H9 (cell line): Measurements from ENCODE around the gene CRNKL1. TPM values are rescaled to one million over a fixed set of nuclear protein-coding genes. Genes with fewer than 3 reads are reported as not detected.

Source experiments
- DNase-seq: peaks from one replicate; pipeline ENCODE4 v3.0.0-alpha.2; 2017
- H2AFZ ChIP-seq: one replicate; pipeline ENCODE4 v1.6.1; 2013; ENCODE audit warnings: mild to moderate bottlenecking, low read length, control low read depth, moderate library complexity
- H2AK5ac ChIP-seq: 2 replicates; pipeline ENCODE4 v1.6.1; 2013; ENCODE audit warnings: low read length, control low read depth, mixed read lengths; ENCODE audit not compliant: insufficient read length
- H2BK120ac ChIP-seq: one replicate; pipeline ENCODE4 v1.6.1; 2013; ENCODE audit warnings: low read depth, mild to moderate bottlenecking, low read length, control low read depth, inconsistent platforms; ENCODE audit not compliant: poor library complexity, severe bottlenecking
- H2BK12ac ChIP-seq: 2 replicates; pipeline ENCODE4 v1.6.1; 2013; ENCODE audit warnings: low read length, control low read depth, mixed read lengths, low read depth; ENCODE audit not compliant: insufficient read length
- H2BK15ac ChIP-seq: 2 replicates; pipeline ENCODE4 v1.6.1; 2013; ENCODE audit warnings: low read depth, low read length, control low read depth
- H2BK20ac ChIP-seq: one replicate; pipeline ENCODE4 v1.6.1; 2013; ENCODE audit warnings: low read depth, mild to moderate bottlenecking, low read length, control low read depth, inconsistent platforms; ENCODE audit not compliant: poor library complexity, severe bottlenecking
- H2BK5ac ChIP-seq: 2 replicates; pipeline ENCODE4 v1.6.1; 2013; ENCODE audit warnings: low read length, control low read depth, mixed read lengths; ENCODE audit not compliant: insufficient read length
- H3K14ac ChIP-seq: 2 replicates; pipeline ENCODE4 v1.6.1; 2013; ENCODE audit warnings: low read length, control low read depth; ENCODE audit not compliant: insufficient read depth
- H3K18ac ChIP-seq: 2 replicates; pipeline ENCODE4 v1.6.1; 2013; ENCODE audit warnings: low read depth, mild to moderate bottlenecking, mixed read lengths, low read length, control low read depth; ENCODE audit not compliant: insufficient read length
- H3K23ac ChIP-seq: 2 replicates; pipeline ENCODE4 v1.6.1; 2013; ENCODE audit warnings: low read length, control low read depth, mixed read lengths, low read depth; ENCODE audit not compliant: insufficient read length
- H3K23me2 ChIP-seq: 2 replicates; pipeline ENCODE4 v1.6.1; 2013; ENCODE audit warnings: low read depth, mild to moderate bottlenecking, mixed read lengths, low read length, control low read depth; ENCODE audit not compliant: insufficient read length, poor library complexity, severe bottlenecking
- H3K27ac ChIP-seq: 2 replicates; pipeline ENCODE4 v1.5.1; 2013; ENCODE audit warnings: low read length, control low read depth, mixed read lengths, low read depth; ENCODE audit not compliant: insufficient read length
- H3K27me3 ChIP-seq: 2 replicates; pipeline ENCODE4 v1.6.1; 2013; ENCODE audit warnings: low read length, control low read depth, inconsistent platforms; ENCODE audit not compliant: insufficient read depth
- H3K4ac ChIP-seq: 2 replicates; pipeline ENCODE4 v1.6.1; 2013; ENCODE audit warnings: low read depth, mild to moderate bottlenecking, control low read depth, inconsistent platforms, low read length, moderate library complexity
- H3K4me1 ChIP-seq: 2 replicates; pipeline ENCODE4 v1.6.1; 2013; ENCODE audit warnings: low read length, control low read depth, inconsistent platforms; ENCODE audit not compliant: insufficient read depth
- H3K4me2 ChIP-seq: 2 replicates; pipeline ENCODE4 v1.6.1; 2013; ENCODE audit warnings: low read length, control low read depth, mixed read lengths; ENCODE audit not compliant: insufficient read length, insufficient read depth
- H3K56ac ChIP-seq: 2 replicates; pipeline ENCODE4 v1.6.1; 2013; ENCODE audit warnings: low read depth, mild to moderate bottlenecking, mixed read lengths, low read length, control low read depth; ENCODE audit not compliant: insufficient read length
- H3K79me1 ChIP-seq: 2 replicates; pipeline ENCODE4 v1.6.1; 2013; ENCODE audit warnings: low read depth, mild to moderate bottlenecking, moderate library complexity, low read length, control low read depth, inconsistent platforms; ENCODE audit not compliant: insufficient read depth, poor library complexity, severe bottlenecking
- H3K79me2 ChIP-seq: 2 replicates; pipeline ENCODE4 v1.6.1; 2013; ENCODE audit warnings: low read length, control low read depth, inconsistent platforms; ENCODE audit not compliant: insufficient read depth
- H3K9ac ChIP-seq: 2 replicates; pipeline ENCODE4 v1.6.1; 2013; ENCODE audit warnings: low read length, control low read depth, mixed read lengths; ENCODE audit not compliant: insufficient read length; ENCODE audit errors: extremely low read depth
- H3K9me3 ChIP-seq: one replicate; pipeline ENCODE4 v1.6.1; 2013; ENCODE audit warnings: low read depth, low read length, inconsistent platforms; ENCODE audit not compliant: control insufficient read depth
- H3T11ph ChIP-seq: one replicate; pipeline ENCODE4 v1.6.1; 2013; ENCODE audit warnings: mild to moderate bottlenecking, low read length, control low read depth, inconsistent platforms
- H4K20me1 ChIP-seq: one replicate; pipeline ENCODE4 v1.6.1; 2013; ENCODE audit not compliant: control insufficient read depth, insufficient read length, insufficient read depth
- H4K5ac ChIP-seq: 2 replicates; pipeline ENCODE4 v1.6.1; 2013; ENCODE audit warnings: low read depth, mild to moderate bottlenecking, mixed read lengths, low read length, control low read depth; ENCODE audit not compliant: insufficient read length
- H4K8ac ChIP-seq: replicated peaks from 2 replicates; pipeline ENCODE4 v1.6.1; 2013; ENCODE audit warnings: low read length, control low read depth, mixed read lengths, low read depth; ENCODE audit not compliant: insufficient read length
- H4K91ac ChIP-seq: 2 replicates; pipeline ENCODE4 v1.6.1; 2013; ENCODE audit warnings: low read depth, mild to moderate bottlenecking, moderate library complexity, mixed read lengths, low read length, control low read depth; ENCODE audit not compliant: insufficient read length
- H3K27ac Mint-ChIP-seq, 3 experiments: 2 replicates in 2 of 3; 3 replicates in 1 of 3; pipeline ENCODE4 v1.8.0; 2020 to 2021; ENCODE audit warnings: mixed read lengths in 3 of 3, mild to moderate bottlenecking in 1 of 3, moderate library complexity in 1 of 3
- H3K27me3 Mint-ChIP-seq: 2 replicates; pipeline ENCODE4 v1.8.0; 2021; ENCODE audit warnings: low read depth, mild to moderate bottlenecking, moderate library complexity, mixed read lengths
- H3K36me3 Mint-ChIP-seq, 3 experiments: 2 replicates in 2 of 3; 3 replicates in 1 of 3; pipeline ENCODE4 v1.8.0; 2020 to 2021; ENCODE audit warnings: low read depth in 3 of 3, mixed read lengths in 3 of 3; ENCODE audit not compliant: insufficient read depth in 1 of 3
- H3K4me1 Mint-ChIP-seq, 2 experiments: 2 replicates each; pipeline ENCODE4 v1.8.0; 2020; ENCODE audit warnings: mixed read lengths in 2 of 2
- H3K4me3 Mint-ChIP-seq, 2 experiments: 2 replicates in 1 of 2; 3 replicates in 1 of 2; pipeline ENCODE4 v1.8.0; 2020 to 2021; ENCODE audit warnings: mild to moderate bottlenecking in 2 of 2, mixed read lengths in 2 of 2, moderate library complexity in 1 of 2
- H3K9me3 Mint-ChIP-seq, 2 experiments: 2 replicates in 1 of 2; 3 replicates in 1 of 2; pipeline ENCODE4 v1.8.0; 2020; ENCODE audit warnings: mild to moderate bottlenecking in 2 of 2, mixed read lengths in 2 of 2, moderate library complexity in 1 of 2
- CTCF ChIP-seq: fragments of 200-600 bp; sonication (generic); conservative IDR thresholded peaks from 3 replicates; pipeline ENCODE4 v1.8.0; 2021; ENCODE audit warnings: antibody characterized with exemption, mild to moderate bottlenecking
- WGBS: extraction: QIAGEN DNeasy Blood & Tissue Kit; methylation state at CpG from one replicate; pipeline ENCODE4 v1.1.7; 2013; ENCODE audit warnings: missing lambda C conversion rate, low lambda C conversion rate, mixed read lengths; ENCODE audit not compliant: insufficient read length; ENCODE audit errors: extremely low coverage; 5-methylcytosine and 5-hydroxymethylcytosine counted together
- total RNA-seq: library from RNA; stranded (reverse); gene quantifications from 2 replicates; pipeline ENCODE4 v1.2.1, GENCODE V29; 2021

The CRNKL1 gene
- total RNA-seq, 1 experiment from 2014 or later, result 30.2 TPM

- Mint-ChIP-seq H3K4me3 (no peak overlapping the region), H3K27me3 (peaks cover 3% of the 10 kb centered on the region), H3K4me1 (no peaks in the 10 kb centered on the region), H3K27ac (no peak overlapping the region), H3K36me3 (no peaks in the 10 kb centered on the region), H3K9me3 (no peaks in the 10 kb centered on the region)
- no peak overlapping the region for H2BK12ac ChIP-seq
- H3K4me2 ChIP-seq, result no peak overlapping the region
- H2BK5ac ChIP-seq, result no peak overlapping the region
- no peak overlapping the region for H3K18ac ChIP-seq
- no peaks in the 10 kb centered on the region for H3K79me1 ChIP-seq
- no peaks in the 10 kb centered on the region; the same call in 1 of the 2 replicates for H3K4me1 ChIP-seq
- no peaks in the 10 kb centered on the region for H3K9me3 ChIP-seq
- no peaks in the 10 kb centered on the region for H3K23me2 ChIP-seq
- no peak overlapping the region for H3K14ac ChIP-seq
- no peak overlapping the region for H3K9ac ChIP-seq
- H3K56ac ChIP-seq, result no peak overlapping the region
- H3T11ph ChIP-seq, result no peak overlapping the region
- no peak overlapping the region for H3K4ac ChIP-seq
- H4K8ac ChIP-seq, result no peak overlapping the region
- DNase-seq, result no peak
- H3K23ac ChIP-seq, result no peak overlapping the region
- H2BK20ac ChIP-seq, result no peak overlapping the region
- no peaks in the 10 kb centered on the region for H4K20me1 ChIP-seq
- H2BK120ac ChIP-seq, result no peak overlapping the region
- no peak overlapping the region for H2BK15ac ChIP-seq
- no peak for TF ChIP-seq CTCF
- no peak overlapping the region for H3K27ac ChIP-seq
- H4K5ac ChIP-seq, result no peak overlapping the region
- no peak overlapping the region for H2AK5ac ChIP-seq
- H4K91ac ChIP-seq, result no peak overlapping the region
- no CpG with 5 or more reads among the region's 12 CpGs for WGBS
- no peaks in the 10 kb centered on the region for H3K27me3 ChIP-seq
- H3K79me2 ChIP-seq, result no peaks in the 10 kb centered on the region
- H2AFZ ChIP-seq, result no peak overlapping the region
These were observed 11.9 kb upstream of the CRNKL1 start for GRCh38 chr20:20063941-20064702.
